Occipital lobe (tissue), 2 donors: ENCODE results near the gene DOC2A. TPM values are rescaled to one million over a fixed set of nuclear protein-coding genes. Genes with fewer than 3 reads are reported as not detected.
"Not testable (repeated sequence)": the region's sequence is repeated elsewhere in the genome, so short reads cannot be mapped to it uniquely, and the experiment has no call there.

Source experiments
- DNase-seq: peaks from one replicate; lab custom pipeline; 2025; lab: John Stamatoyannopoulos, UW
- total RNA-seq: library from RNA; depleted of rRNA; stranded (reverse); fragments of >200 nt; gene quantifications from one replicate; pipeline ENCODE4 v1.2.3, GENCODE V29; 2014

The DOC2A gene
- total RNA-seq, 1 donor from 2014 or later = 10.5 TPM

GRCh38 chr16:30027588-30028437, 17.0 kb upstream of the DOC2A start:
- no peak for DNase-seq

- DNase-seq = no peak
Measured at GRCh38 chr16:30026449-30026848, 15.6 kb upstream of the DOC2A start.

GRCh38 chr16:30025574-30025973, 14.7 kb upstream of the DOC2A start:
- DNase-seq = no peak

GRCh38 chr16:30025156-30025555, 14.3 kb upstream of the DOC2A start:
- no peak for DNase-seq

GRCh38 chr16:30024451-30024850, 13.6 kb upstream of the DOC2A start:
- DNase-seq = no peak

- no peak for DNase-seq
Measured at GRCh38 chr16:30023586-30023985, 12.8 kb upstream of the DOC2A start.

- no peak for DNase-seq
Measured at GRCh38 chr16:30022887-30023286, 12.1 kb upstream of the DOC2A start, which contains the start of gene C16orf92. C16orf92 (plus strand) TSS chr16:30023198; CDS start chr16:30023341, 143 bp downstream.

- no peak for DNase-seq
Measured at GRCh38 chr16:30018731-30019158, 7.9 kb upstream of the DOC2A start.

GRCh38 chr16:30017937-30018336, 7.1 kb upstream of the DOC2A start:
- not testable (repeated sequence) for DNase-seq

GRCh38 chr16:30017277-30017656, 6.4 kb upstream of the DOC2A start:
- no peak for DNase-seq

GRCh38 chr16:30016555-30017276, 5.9 kb upstream of the DOC2A start:
- no peak for DNase-seq

GRCh38 chr16:30015450-30015849, 4.6 kb upstream of the DOC2A start:
- not testable (repeated sequence) for DNase-seq

GRCh38 chr16:30012598-30012997, 1.8 kb upstream of the DOC2A start:
- DNase-seq = not testable (repeated sequence)

GRCh38 chr16:30011714-30012504, 1.1 kb upstream of the DOC2A start:
- DNase-seq = peak; percentile 48

- no peak for DNase-seq
Measured at GRCh38 chr16:30009990-30010843, 610 bp downstream of the DOC2A start.

- peak; percentile 17 for DNase-seq
Measured at GRCh38 chr16:30009085-30009862, 1.6 kb downstream of the DOC2A start.

- no peak for DNase-seq
Measured at GRCh38 chr16:30007378-30007895, 3.4 kb downstream of the DOC2A start.

- DNase-seq = no peak
Measured at GRCh38 chr16:30006659-30007377, 4.0 kb downstream of the DOC2A start.

- no peak for DNase-seq
Measured at GRCh38 chr16:30006095-30006473, 4.7 kb downstream of the DOC2A start.
